T-cell (primary cell): ENCODE measurements around the gene PPP2R5A. TPM values are rescaled to one million over a fixed set of nuclear protein-coding genes. Genes with fewer than 3 reads are reported as not detected.
"Not testable (repeated sequence)": the region's sequence is repeated elsewhere in the genome, so short reads cannot be mapped to it uniquely, and the experiment has no call there.

Experiments used
- ATAC-seq, 4 experiments: fragments of 200-7000 bp in 3 of 4; fragments of 150-1000 bp in 1 of 4; cut with Tn5 transposase; replicated peaks in 1 of 4; 1 replicate in 3 of 4; 2 replicates in 1 of 4; pipeline ENCODE4 v1.10.0; 2021; ENCODE audit warnings: moderate library complexity in 3 of 4, mild to moderate bottlenecking in 2 of 4, moderate number of reproducible peaks in 1 of 4
- CTCF ChIA-PET, 2 donors: fragments of 300-600 bp; sonication (Branson Sonifier 250); formaldehyde crosslinking; loops; one replicate each; lab custom pipeline; 2022; ENCODE audit warnings: antibody characterized with exemption in 2 of 2; lab: Charles Lee
- POLR2A ChIA-PET, 2 donors: fragments of 300-600 bp; sonication (Branson Sonifier 250); formaldehyde crosslinking; loops; one replicate each; lab custom pipeline; 2022; ENCODE audit warnings: antibody characterized with exemption in 2 of 2; lab: Charles Lee
- DNase-seq, 35 experiments: peaks; one replicate each; pipeline versions ENCODE4 v3.0.0 to v3.0.0-alpha.2; 2013 to 2023
- H3K27ac ChIP-seq: one replicate; pipeline ENCODE4 v1.5.1; 2013; ENCODE audit warnings: low read length
- H3K27me3 ChIP-seq, 2 experiments: replicated peaks in 1 of 2; 1 replicate in 1 of 2; 2 replicates in 1 of 2; pipeline versions ENCODE4 v1.6.1 to v1.7.0; 2013; ENCODE audit warnings: low read length in 1 of 2, mixed read lengths in 1 of 2; ENCODE audit not compliant: control insufficient read depth in 2 of 2, insufficient read depth in 2 of 2; ENCODE audit errors: extremely low read depth in 1 of 2
- H3K36me3 ChIP-seq, 2 donors: 1 replicate in 1 of 2; 2 replicates in 1 of 2; pipeline versions ENCODE4 v1.6.1 to v1.7.0; 2013; ENCODE audit warnings: low read length in 1 of 2; ENCODE audit not compliant: control insufficient read depth in 2 of 2, insufficient read depth in 1 of 2; ENCODE audit errors: extremely low read depth in 1 of 2
- H3K4me1 ChIP-seq, 2 experiments: 1 replicate in 1 of 2; 2 replicates in 1 of 2; pipeline versions ENCODE4 v1.6.1 to v1.7.0; 2013; ENCODE audit warnings: low read length in 2 of 2, mixed read lengths in 1 of 2; ENCODE audit not compliant: insufficient read depth in 2 of 2, control insufficient read depth in 1 of 2; ENCODE audit errors: extremely low read depth in 1 of 2
- H3K4me3 ChIP-seq, 2 donors: 1 replicate in 1 of 2; 2 replicates in 1 of 2; pipeline versions ENCODE4 v1.5.1 to v1.7.0; 2013; ENCODE audit warnings: mild to moderate bottlenecking in 2 of 2, low read length in 1 of 2, moderate library complexity in 1 of 2; ENCODE audit not compliant: control insufficient read depth in 1 of 2; ENCODE audit errors: extremely low read depth in 1 of 2
- H3K9me3 ChIP-seq: 2 replicates; pipeline ENCODE4 v1.7.0; 2013
- H3K27ac Mint-ChIP-seq, 2 donors: one replicate each; pipeline ENCODE4 v1.8.0; 2020 to 2021; ENCODE audit warnings: mild to moderate bottlenecking in 2 of 2, mixed read lengths in 2 of 2
- H3K27me3 Mint-ChIP-seq, 2 donors: one replicate each; pipeline ENCODE4 v1.8.0; 2021 to 2022; ENCODE audit warnings: mixed read lengths in 2 of 2
- H3K36me3 Mint-ChIP-seq: one replicate; pipeline ENCODE4 v1.8.0; 2021; ENCODE audit warnings: mixed read lengths
- H3K4me1 Mint-ChIP-seq, 3 donors: one replicate each; pipeline ENCODE4 v1.8.0; 2020 to 2022; ENCODE audit warnings: mixed read lengths in 3 of 3, mild to moderate bottlenecking in 1 of 3
- H3K4me3 Mint-ChIP-seq, 3 donors: one replicate each; pipeline ENCODE4 v1.8.0; 2020 to 2022; ENCODE audit warnings: mild to moderate bottlenecking in 3 of 3, mixed read lengths in 3 of 3, moderate library complexity in 3 of 3
- H3K9me3 Mint-ChIP-seq, 3 donors: one replicate each; pipeline ENCODE4 v1.8.0; 2020 to 2022; ENCODE audit warnings: mixed read lengths in 3 of 3
- WGBS: methylation state at CpG from one replicate; pipeline ENCODE4 v1.1.5; 2013; ENCODE audit warnings: missing lambda C conversion rate; ENCODE audit not compliant: insufficient coverage; 5-methylcytosine and 5-hydroxymethylcytosine counted together
- total RNA-seq, 35 experiments: library from RNA in 6 of 35; stranded (reverse) in 6 of 35; fragments of 120-200 nt in 1 of 35; gene quantifications; one replicate each; pipeline versions ENCODE4 v1.2.1 to v1.2.4 and lab custom pipeline; 2013 to 2026

PPP2R5A gene
- total RNA-seq, 5 donors from 2014 or later (not counting 1 experiment from before 2014, with no cell fraction given), result 40.4 to 51.1 (median 46.7) TPM

DNA sequence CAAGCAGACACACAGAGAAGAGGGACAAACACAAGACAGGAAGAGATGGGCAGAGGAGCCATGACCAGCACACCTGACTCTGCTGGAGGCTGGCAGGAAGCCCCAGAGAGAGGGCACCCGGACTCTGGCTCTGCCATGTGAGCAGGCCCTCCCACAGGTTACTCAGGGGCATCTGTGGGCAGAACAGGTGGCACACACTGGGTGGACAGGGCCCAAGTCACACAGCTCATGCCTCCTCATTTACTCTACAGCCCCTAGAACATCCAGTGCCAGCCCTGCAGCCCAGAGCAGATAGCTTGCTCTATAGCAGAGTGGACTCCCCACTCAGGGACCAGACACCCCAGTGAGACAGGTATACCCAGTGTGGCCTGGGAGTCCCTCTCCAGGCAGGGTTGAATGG lies 100.8 kb downstream of the PPP2R5A start:
- Mint-ChIP-seq H3K4me1 (peaks cover 2 to 5% (median 4%) of the 10 kb centered on the region in 3 donors), H3K36me3 (peaks cover 78% of the 10 kb centered on the region), H3K9me3 (peaks cover 5 to 11% (median 8%) of the 10 kb centered on the region in 3 donors), H3K27me3 (no peaks in the 10 kb centered on the region), H3K4me3 (no peak overlapping the region), H3K27ac (peak overlapping the region in 1 of 2 donors; percentile 52)
- WGBS, result 67% methylated on average over 1 of the region's 1 CpG
- Histone ChIP-seq H3K9me3 (no peaks in the 10 kb centered on the region), H3K27me3 (no peaks in the 10 kb centered on the region), H3K27ac (no peak overlapping the region), H3K36me3 (peaks cover 16 to 46% of the 10 kb centered on the region in 2 donors), H3K4me1 (peaks cover 0 to 8% of the 10 kb centered on the region in 2 experiments), H3K4me3 (no peak overlapping the region)
- POLR2A ChIA-PET, result interaction anchor here in 1 of 2 donors (1.0 kb wide), 1 partner anchor 13 kb away, joined by 3 read pairs; no protein-coding TSS in a partner anchor
- no peak for ATAC-seq
- DNase-seq, result no peak
- CTCF ChIA-PET, result interaction anchor here in 1 of 2 donors (0.6 kb wide), 1 partner anchor 70 kb away, joined by 3 read pairs; no protein-coding TSS in a partner anchor

DNA sequence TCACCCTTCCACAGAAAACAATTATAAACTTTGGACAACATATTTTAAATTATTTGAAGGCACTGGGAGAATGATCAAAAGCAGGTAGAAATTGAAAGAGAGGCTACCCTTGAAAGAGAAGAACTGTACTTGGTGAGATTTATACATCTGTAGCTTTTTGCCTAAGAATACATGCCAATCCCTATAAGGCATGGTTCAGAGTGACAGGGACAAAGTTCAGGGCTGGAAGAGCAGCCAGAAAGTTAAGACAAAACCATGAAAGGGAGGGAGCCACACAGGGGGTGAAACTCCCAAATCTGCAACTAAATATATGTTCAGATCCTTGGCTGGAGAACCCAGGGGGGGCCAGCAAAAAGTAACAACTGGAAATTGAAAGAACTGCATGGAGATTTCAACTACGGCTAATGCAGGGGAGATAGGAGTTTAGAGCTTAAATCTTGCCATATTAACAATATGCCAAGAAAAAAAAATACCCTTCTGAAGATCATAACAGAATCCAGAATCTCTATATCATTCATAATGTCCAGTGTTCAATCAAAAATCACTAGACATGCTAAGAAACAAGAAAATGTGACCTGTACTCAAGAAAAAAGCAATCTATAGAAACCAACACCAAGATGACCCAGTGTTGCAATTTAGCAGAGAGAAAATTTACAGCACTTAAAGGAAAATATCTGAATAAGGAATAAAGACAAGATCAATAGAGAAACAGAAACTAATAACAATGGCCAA lies 103.9 kb downstream of the PPP2R5A start:
- Histone ChIP-seq H3K4me1 (peaks cover 0 to 8% of the 10 kb centered on the region in 2 experiments), H3K36me3 (peaks cover 14 to 36% of the 10 kb centered on the region in 2 donors), H3K27ac (no peak overlapping the region), H3K27me3 (no peaks in the 10 kb centered on the region), H3K9me3 (no peaks in the 10 kb centered on the region), H3K4me3 (no peak overlapping the region)
- CTCF ChIA-PET, result interaction anchor here in 1 of 2 donors (0.5 to 1.3 kb wide), 2 partner anchors 150 to 319 kb away, joined by 3 to 6 read pairs; no protein-coding TSS in a partner anchor
- no CpG with 5 or more reads among the region's 1 CpG for WGBS
- Mint-ChIP-seq H3K36me3 (peaks cover 74% of the 10 kb centered on the region), H3K9me3 (peaks cover 11 to 18% (median 12%) of the 10 kb centered on the region in 3 donors), H3K4me1 (peaks cover 11 to 14% (median 13%) of the 10 kb centered on the region in 3 donors), H3K27me3 (no peaks in the 10 kb centered on the region), H3K4me3 (no peak overlapping the region), H3K27ac (no peak overlapping the region)
- POLR2A ChIA-PET, result interaction anchor here in 1 of 2 donors (0.6 kb wide), 1 partner anchor 227 kb away, joined by 14 read pairs; no protein-coding TSS in a partner anchor
- no peak for DNase-seq
- ATAC-seq, result no peak

DNA sequence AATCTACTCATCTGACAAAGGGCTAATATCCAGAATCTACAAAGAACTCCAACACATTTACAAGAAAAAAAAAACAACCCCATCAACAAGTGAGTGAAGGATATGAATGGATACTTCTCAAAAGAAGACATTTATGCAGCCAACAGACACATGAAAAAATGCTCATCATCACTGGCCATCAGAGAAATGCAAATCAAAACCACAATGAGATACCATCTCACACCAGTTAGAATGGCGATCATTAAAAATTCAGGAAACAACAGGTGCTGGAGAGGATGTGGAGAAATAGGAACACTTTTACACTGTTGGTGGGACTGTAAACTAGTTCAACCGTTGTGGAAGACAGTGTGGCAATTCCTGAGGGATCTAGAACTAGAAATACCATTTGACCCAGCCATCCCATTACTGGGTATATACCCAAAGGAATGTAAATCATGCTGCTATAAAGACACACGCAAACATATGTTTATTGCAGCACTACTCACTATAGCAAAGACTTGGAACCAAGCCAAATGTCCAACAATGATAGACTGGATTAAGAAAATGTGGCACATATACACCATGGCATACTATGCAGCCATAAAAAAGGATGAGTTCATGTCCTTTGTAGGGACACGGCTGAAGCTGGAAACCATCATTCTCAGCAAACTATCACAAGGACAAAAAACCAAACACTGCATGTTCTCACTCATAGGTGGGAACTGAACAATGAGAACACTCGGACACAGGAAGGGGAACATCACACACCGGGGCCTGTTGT lies 110.6 kb downstream of the PPP2R5A start:
- POLR2A ChIA-PET, result interaction anchor here in 1 of 2 donors (0.6 to 0.7 kb wide), 3 partner anchors 19 to 698 kb away, joined by 3 to 8 read pairs (median 6); partner anchors contain the start of gene NENF
- no CpG with 5 or more reads among the region's 6 CpGs for WGBS

GRCh38 chr1:212396638-212397037 lies 111.4 kb downstream of the PPP2R5A start:
- peaks cover 6 to 14% (median 12%) of the 10 kb centered on the region in 3 donors for H3K4me1 Mint-ChIP-seq
- POLR2A ChIA-PET, result interaction anchor here in 1 of 2 donors (0.6 to 0.7 kb wide), 3 partner anchors 20 to 699 kb away, joined by 3 to 8 read pairs (median 6); partner anchors contain the start of gene NENF
- WGBS, result no CpG with 5 or more reads among the region's 3 CpGs

More for the DNA sequence above, 110.6 kb downstream of the PPP2R5A start:
- H3K36me3 ChIP-seq, H3K9me3 ChIP-seq, H3K4me3 ChIP-seq, H3K27me3 ChIP-seq, DNase-seq, H3K27me3 Mint-ChIP-seq, CTCF ChIA-PET, H3K4me3 Mint-ChIP-seq, H3K27ac Mint-ChIP-seq, H3K4me1 ChIP-seq, ATAC-seq, H3K27ac ChIP-seq: not testable (repeated sequence)
- peaks cover 5 to 20% (median 7%) of the 10 kb centered on the region in 3 donors for H3K9me3 Mint-ChIP-seq
- H3K4me1 Mint-ChIP-seq, result peaks cover 6 to 14% (median 14%) of the 10 kb centered on the region in 3 donors
- H3K36me3 Mint-ChIP-seq, result peaks cover 64% of the 10 kb centered on the region

GRCh38 chr1:212397171-212397570 lies 112.0 kb downstream of the PPP2R5A start:
- no peaks in the 10 kb centered on the region for H3K4me1 ChIP-seq
- no CpG with 5 or more reads among the region's 1 CpG for WGBS
- no peaks in the 10 kb centered on the region for H3K27me3 ChIP-seq
- ChIA-PET CTCF (no interaction called here), POLR2A (no interaction called here)
- Mint-ChIP-seq H3K9me3 (peaks cover 3 to 17% (median 7%) of the 10 kb centered on the region in 3 donors), H3K4me1 (peaks cover 6 to 14% (median 12%) of the 10 kb centered on the region in 3 donors), H3K4me3 (no peak overlapping the region), H3K27me3 (no peaks in the 10 kb centered on the region), H3K27ac (no peak overlapping the region), H3K36me3 (peaks cover 52% of the 10 kb centered on the region)
- DNase-seq (no peak), ATAC-seq (no peak)
- H3K36me3 ChIP-seq, result no peaks in the 10 kb centered on the region
- no peak overlapping the region for H3K27ac ChIP-seq
- H3K4me3 ChIP-seq, result no peak overlapping the region
- peaks cover 8% of the 10 kb centered on the region for H3K9me3 ChIP-seq

More at GRCh38 chr1:212396638-212397037, 111.4 kb downstream of the PPP2R5A start:
- no peaks in the 10 kb centered on the region for H3K36me3 ChIP-seq
- no peak overlapping the region for H3K4me3 Mint-ChIP-seq
- no peak overlapping the region for H3K27ac Mint-ChIP-seq
- H3K9me3 Mint-ChIP-seq, result peaks cover 3 to 18% (median 7%) of the 10 kb centered on the region in 3 donors
- ATAC-seq (no peak), DNase-seq (no peak)
- CTCF ChIA-PET, result no interaction called here
- no peaks in the 10 kb centered on the region for H3K4me1 ChIP-seq
- H3K9me3 ChIP-seq, result peaks cover 8% of the 10 kb centered on the region
- peaks cover 56% of the 10 kb centered on the region for H3K36me3 Mint-ChIP-seq
- no peaks in the 10 kb centered on the region for H3K27me3 Mint-ChIP-seq
- no peak overlapping the region for H3K27ac ChIP-seq
- no peaks in the 10 kb centered on the region for H3K27me3 ChIP-seq
- H3K4me3 ChIP-seq, result no peak overlapping the region

GRCh38 chr1:212401042-212401441 lies 115.8 kb downstream of the PPP2R5A start:
- Mint-ChIP-seq H3K4me3 (no peak overlapping the region), H3K9me3 (peaks cover 0 to 13% (median 3%) of the 10 kb centered on the region in 3 donors), H3K4me1 (peaks cover 0 to 14% (median 5%) of the 10 kb centered on the region in 3 donors), H3K27me3 (no peaks in the 10 kb centered on the region), H3K27ac (no peak overlapping the region), H3K36me3 (peaks cover 67% of the 10 kb centered on the region)
- peaks cover 0 to 12% of the 10 kb centered on the region in 2 donors for H3K36me3 ChIP-seq
- 100% methylated on average over 3 of the region's 4 CpGs for WGBS
- H3K4me3 ChIP-seq, result no peak overlapping the region
- ATAC-seq (no peak), DNase-seq (no peak)
- peaks cover 8% of the 10 kb centered on the region for H3K9me3 ChIP-seq
- no peaks in the 10 kb centered on the region for H3K4me1 ChIP-seq
- CTCF ChIA-PET, result no interaction called here
- H3K27ac ChIP-seq, result no peak overlapping the region
- H3K27me3 ChIP-seq, result no peaks in the 10 kb centered on the region
- POLR2A ChIA-PET, result no interaction called here
